ENCODE results near the gene SLC37A4. TPM values are rescaled to one million over a fixed set of nuclear protein-coding genes. Genes with fewer than 3 reads are reported as not detected.

SLC37A4 gene
- total RNA-seq, 1 donor from 2014 or later = 52.7 TPM

DNA sequence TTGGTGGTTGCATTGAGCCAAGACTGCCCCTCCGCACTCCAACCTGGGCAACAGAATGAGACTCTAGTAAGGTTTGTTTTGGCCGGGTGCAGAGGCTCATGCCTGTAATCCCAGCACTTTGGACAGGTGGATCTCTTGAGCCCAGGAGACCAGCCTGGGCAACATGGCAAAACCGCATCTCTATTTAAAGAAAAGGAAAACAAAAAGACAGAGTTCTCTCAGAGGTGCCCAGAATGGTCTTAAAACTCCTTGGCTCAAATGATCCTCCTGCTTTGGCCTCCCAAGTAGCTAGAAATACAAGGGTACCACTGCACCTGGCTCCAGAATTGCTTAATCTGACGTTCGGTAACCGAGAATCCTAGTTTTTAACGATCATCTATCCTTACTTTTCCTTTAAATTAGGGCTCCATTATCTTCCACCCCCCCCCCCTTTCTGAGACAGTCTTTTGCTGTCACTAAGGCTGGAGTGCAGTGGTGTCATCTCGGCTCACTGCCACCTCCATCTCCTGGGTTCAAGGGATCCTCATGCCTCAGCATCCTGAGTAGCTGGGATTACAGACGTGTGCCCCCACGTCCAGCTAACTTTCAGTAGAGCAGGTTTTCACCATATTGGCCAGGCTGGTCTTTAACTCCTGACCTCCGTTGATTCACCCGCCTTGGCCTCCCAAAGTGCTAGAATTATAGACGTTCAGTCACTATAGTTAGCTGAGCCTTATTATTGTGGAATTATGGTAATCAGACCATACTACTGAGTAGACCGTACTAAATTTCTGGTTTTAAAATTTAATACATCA lies 14.3 kb downstream of the SLC37A4 start:
- Mint-ChIP-seq H3K27me3 (no peaks in the 10 kb centered on the region), H3K4me1 (ENCODE audit: low read depth) (peaks cover 19% of the 10 kb centered on the region), H3K4me3 (ENCODE audit: low read depth) (peak overlapping the region; percentile 100), H3K9me3 (ENCODE audit: low read depth) (no peaks in the 10 kb centered on the region), H3K27ac (peak overlapping the region; percentile 29), H3K36me3 (ENCODE audit: insufficient read depth) (peaks cover 28% of the 10 kb centered on the region)
- DNase-seq (ENCODE audit: low spot score, unreplicated experiment) = no peak
- TF ChIP-seq, protein P1, sequence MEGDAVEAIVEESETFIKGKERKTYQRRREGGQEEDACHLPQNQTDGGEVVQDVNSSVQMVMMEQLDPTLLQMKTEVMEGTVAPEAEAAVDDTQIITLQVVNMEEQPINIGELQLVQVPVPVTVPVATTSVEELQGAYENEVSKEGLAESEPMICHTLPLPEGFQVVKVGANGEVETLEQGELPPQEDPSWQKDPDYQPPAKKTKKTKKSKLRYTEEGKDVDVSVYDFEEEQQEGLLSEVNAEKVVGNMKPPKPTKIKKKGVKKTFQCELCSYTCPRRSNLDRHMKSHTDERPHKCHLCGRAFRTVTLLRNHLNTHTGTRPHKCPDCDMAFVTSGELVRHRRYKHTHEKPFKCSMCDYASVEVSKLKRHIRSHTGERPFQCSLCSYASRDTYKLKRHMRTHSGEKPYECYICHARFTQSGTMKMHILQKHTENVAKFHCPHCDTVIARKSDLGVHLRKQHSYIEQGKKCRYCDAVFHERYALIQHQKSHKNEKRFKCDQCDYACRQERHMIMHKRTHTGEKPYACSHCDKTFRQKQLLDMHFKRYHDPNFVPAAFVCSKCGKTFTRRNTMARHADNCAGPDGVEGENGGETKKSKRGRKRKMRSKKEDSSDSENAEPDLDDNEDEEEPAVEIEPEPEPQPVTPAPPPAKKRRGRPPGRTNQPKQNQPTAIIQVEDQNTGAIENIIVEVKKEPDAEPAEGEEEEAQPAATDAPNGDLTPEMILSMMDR (IDR thresholded peaks at IDR 0.05; ENCODE audit: unreplicated experiment) = no peak

DNA sequence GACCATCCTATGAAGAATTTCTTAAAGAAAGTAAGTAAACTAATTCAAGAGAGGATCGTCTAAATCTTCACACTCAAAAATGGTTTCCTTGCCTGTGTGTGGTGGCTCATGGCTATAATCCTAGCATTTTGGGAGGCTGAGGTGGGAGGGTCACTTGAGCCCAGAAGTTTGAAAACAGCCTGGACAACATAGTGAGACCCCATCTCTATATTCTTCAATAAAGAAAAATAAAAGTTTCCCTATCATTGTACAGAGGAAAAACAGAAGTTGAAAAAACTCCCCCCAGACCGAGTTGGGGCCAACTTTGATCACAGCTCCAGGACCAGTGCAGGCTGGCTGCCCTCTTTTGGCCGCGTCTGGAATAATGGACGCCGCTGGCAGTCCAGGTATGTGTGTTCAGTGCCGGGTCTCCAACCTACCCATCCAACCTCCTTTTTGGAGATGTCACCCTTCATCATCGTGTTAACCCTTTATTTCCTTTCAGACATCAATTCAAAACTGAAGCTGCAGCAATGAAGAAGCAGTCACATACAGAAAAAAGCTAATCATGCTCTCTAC lies 15.5 kb downstream of the SLC37A4 start:
- Mint-ChIP-seq H3K27ac (peak overlapping the region; percentile 9), H3K27me3 (no peaks in the 10 kb centered on the region), H3K4me3 (ENCODE audit: low read depth) (peak overlapping the region; percentile 6), H3K36me3 (ENCODE audit: insufficient read depth) (peaks cover 29% of the 10 kb centered on the region), H3K4me1 (ENCODE audit: low read depth) (peaks cover 17% of the 10 kb centered on the region), H3K9me3 (ENCODE audit: low read depth) (no peaks in the 10 kb centered on the region)
- no peak for DNase-seq (ENCODE audit: low spot score, unreplicated experiment)
- TF ChIP-seq, protein P1 (IDR thresholded peaks at IDR 0.05; ENCODE audit: unreplicated experiment) = no peak

DNA sequence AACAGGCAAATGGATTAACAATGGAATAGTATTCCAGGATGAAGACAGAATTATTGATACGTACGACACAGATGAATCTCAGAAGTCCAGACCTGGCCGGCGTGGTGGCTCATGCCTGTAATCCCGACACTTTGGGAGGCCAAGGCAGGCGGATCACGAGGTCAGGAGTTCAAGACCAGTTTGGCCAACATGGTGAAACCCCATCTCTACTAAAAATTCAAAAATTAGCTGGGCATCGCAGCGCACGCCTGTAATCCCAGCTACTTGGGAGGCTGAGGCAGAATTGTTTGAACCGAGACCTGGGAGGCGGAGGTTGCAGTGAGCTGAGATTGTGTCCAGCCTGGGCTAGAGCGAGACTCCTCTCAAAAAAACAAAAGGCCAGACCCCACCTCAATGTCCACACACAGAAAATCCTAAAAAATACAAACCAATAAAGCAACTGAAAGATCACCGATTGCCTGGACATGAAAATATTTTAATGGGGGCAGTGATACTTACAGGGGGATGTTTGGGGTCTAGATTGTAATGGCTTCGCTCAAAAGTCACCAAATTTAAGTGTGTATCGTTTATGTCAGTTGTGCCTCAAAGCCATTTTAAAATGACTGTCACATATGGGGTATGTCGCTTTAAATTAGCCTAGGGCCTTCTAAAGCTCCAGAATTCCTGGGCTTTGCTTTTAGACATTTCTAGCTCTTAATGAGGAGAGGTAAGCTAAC lies 16.3 kb downstream of the SLC37A4 start:
- TF ChIP-seq, protein P1 (IDR thresholded peaks at IDR 0.05; ENCODE audit: unreplicated experiment) = no peak
- Mint-ChIP-seq H3K4me3 (ENCODE audit: low read depth) (no peak overlapping the region), H3K4me1 (ENCODE audit: low read depth) (peaks cover 9% of the 10 kb centered on the region), H3K27me3 (no peaks in the 10 kb centered on the region), H3K9me3 (ENCODE audit: low read depth) (no peaks in the 10 kb centered on the region), H3K36me3 (ENCODE audit: insufficient read depth) (peaks cover 27% of the 10 kb centered on the region), H3K27ac (no peak overlapping the region)
- DNase-seq (ENCODE audit: low spot score, unreplicated experiment) = no peak

DNA sequence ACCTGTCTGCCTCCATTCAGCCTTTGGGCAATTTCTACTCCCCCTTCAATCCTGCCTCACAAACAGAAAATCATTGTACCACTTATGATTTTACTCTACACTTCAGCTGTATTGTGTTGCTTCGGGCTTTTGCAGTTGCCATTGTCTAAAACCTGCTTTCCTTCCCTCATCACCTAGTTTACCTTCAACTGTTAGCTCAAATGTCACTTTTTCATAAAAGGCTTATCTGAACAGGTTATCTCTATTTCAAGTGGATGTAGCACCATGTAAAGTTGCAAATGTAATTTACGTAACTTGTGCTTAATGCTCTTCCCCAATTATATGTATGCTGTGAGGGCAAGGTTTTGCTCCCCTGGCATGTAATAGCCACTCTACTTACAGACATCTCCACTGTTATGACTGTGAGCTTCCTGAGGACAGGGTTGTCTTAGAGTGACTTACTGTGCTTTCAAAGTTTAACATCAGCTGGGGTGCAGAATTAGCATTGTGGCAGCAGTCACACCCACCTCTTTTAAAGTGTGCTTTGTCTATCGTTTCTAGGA lies 18.0 kb downstream of the SLC37A4 start:
- Mint-ChIP-seq H3K4me3 (ENCODE audit: low read depth) (no peak overlapping the region), H3K27ac (peak overlapping the region; percentile 22), H3K36me3 (ENCODE audit: insufficient read depth) (peaks cover 32% of the 10 kb centered on the region), H3K27me3 (no peaks in the 10 kb centered on the region), H3K9me3 (ENCODE audit: low read depth) (no peaks in the 10 kb centered on the region), H3K4me1 (ENCODE audit: low read depth) (peaks cover 5% of the 10 kb centered on the region)
- DNase-seq (ENCODE audit: low spot score, unreplicated experiment) = no peak
- TF ChIP-seq, protein P1 (IDR thresholded peaks at IDR 0.05; ENCODE audit: unreplicated experiment) = no peak

DNA sequence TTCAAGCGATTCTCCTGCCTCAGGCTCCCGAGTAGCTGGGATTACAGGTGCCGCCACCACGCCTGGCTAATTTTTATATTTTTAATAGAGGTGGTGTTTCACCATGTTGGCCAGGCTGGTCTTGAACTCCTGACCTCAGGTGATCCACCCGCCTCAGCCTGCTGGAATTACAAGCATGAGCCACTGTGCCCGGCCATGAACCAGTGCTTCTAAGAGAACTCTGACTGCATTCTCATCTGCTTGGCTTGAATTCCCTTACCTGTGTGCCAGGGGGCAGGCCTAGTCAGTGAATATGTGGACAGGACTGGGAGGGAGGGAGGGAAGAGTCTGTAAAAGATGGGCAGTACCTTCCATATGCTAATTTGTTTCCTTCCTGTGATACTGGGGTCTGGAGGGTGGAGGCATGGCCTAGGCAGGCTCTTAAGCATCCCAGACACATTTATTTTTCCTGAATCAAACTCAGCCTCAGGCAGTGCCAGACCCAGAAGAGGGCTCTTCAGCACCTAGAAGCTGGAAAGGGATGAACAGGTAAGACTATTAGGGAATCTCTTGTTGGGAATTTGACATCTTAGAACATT lies 19.1 kb downstream of the SLC37A4 start:
- H3K27ac Mint-ChIP-seq = no peak overlapping the region
- no peak overlapping the region for H3K4me3 Mint-ChIP-seq (ENCODE audit: low read depth)
- DNase-seq (ENCODE audit: low spot score, unreplicated experiment) = no peak
- peaks cover 31% of the 10 kb centered on the region for H3K36me3 Mint-ChIP-seq (ENCODE audit: insufficient read depth)
- H3K4me1 Mint-ChIP-seq (ENCODE audit: low read depth) = no peaks in the 10 kb centered on the region
- TF ChIP-seq, protein P1 (IDR thresholded peaks at IDR 0.05; ENCODE audit: unreplicated experiment) = no peak
- H3K9me3 Mint-ChIP-seq (ENCODE audit: low read depth) = no peaks in the 10 kb centered on the region
- H3K27me3 Mint-ChIP-seq = no peaks in the 10 kb centered on the region
